ENCODE measurements around the gene IL31RA.

IL31RA gene

GRCh38 chr5:55880453-55880852, 29.3 kb downstream of the IL31RA start:
- in situ Hi-C loops (cut with MboI; ENCODE audit: low pct_unique_long_range_greater_than_20kb, low sequenced_read_pairs, unreplicated experiment): no loop called here

DNA sequence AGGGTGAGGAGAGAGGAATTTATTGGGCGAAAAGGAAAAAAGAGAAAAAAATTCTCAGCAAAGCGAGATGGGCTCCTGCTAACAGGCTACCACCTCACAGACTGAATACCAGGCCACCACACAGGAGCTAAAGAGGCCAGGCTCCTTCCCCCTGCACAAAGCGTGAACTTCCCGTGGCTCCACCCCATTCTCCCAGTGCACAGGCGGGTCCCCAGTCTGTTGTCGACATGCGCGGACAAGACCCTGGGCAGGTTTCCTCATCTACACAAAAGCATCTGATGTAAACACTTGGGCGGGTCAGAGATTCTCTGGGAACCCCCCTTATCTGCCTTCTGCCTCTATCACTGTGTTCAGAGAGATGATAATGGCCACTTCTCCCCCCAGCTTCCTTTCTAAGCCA, 34.2 kb downstream of the IL31RA start:
- DNase-seq (ENCODE audit: low spot score): no peak
- in situ Hi-C loops (cut with MboI; ENCODE audit: low pct_unique_long_range_greater_than_20kb, low sequenced_read_pairs, unreplicated experiment): no loop called here
- TF ChIP-seq CTCF (IDR thresholded peaks at IDR 0.05; ENCODE audit: extremely low read depth, insufficient read depth, missing control alignments): no peak

More at GRCh38 chr5:55880453-55880852, 29.3 kb downstream of the IL31RA start:
- DNase-seq (ENCODE audit: low spot score): no peak
- TF ChIP-seq CTCF (IDR thresholded peaks at IDR 0.05; ENCODE audit: extremely low read depth, insufficient read depth, missing control alignments): no peak

GRCh38 chr5:55888205-55888604, 37.0 kb downstream of the IL31RA start:
- no peak for DNase-seq (ENCODE audit: low spot score)
- TF ChIP-seq CTCF (IDR thresholded peaks at IDR 0.05; ENCODE audit: extremely low read depth, insufficient read depth, missing control alignments): no peak
- in situ Hi-C loops (cut with MboI; ENCODE audit: low pct_unique_long_range_greater_than_20kb, low sequenced_read_pairs, unreplicated experiment): no loop called here

- no peak for DNase-seq (ENCODE audit: low spot score)
- no peak for TF ChIP-seq CTCF (IDR thresholded peaks at IDR 0.05; ENCODE audit: extremely low read depth, insufficient read depth, missing control alignments)
- in situ Hi-C loops (cut with MboI; ENCODE audit: low pct_unique_long_range_greater_than_20kb, low sequenced_read_pairs, unreplicated experiment): no loop called here
These were observed 41.3 kb downstream of the IL31RA start for GRCh38 chr5:55892479-55892878.

GRCh38 chr5:55894135-55894534, 43.0 kb downstream of the IL31RA start:
- in situ Hi-C loops (cut with MboI; ENCODE audit: low pct_unique_long_range_greater_than_20kb, low sequenced_read_pairs, unreplicated experiment): no loop called here
- no peak for DNase-seq (ENCODE audit: low spot score)
- no peak for TF ChIP-seq CTCF (IDR thresholded peaks at IDR 0.05; ENCODE audit: extremely low read depth, insufficient read depth, missing control alignments)

DNA sequence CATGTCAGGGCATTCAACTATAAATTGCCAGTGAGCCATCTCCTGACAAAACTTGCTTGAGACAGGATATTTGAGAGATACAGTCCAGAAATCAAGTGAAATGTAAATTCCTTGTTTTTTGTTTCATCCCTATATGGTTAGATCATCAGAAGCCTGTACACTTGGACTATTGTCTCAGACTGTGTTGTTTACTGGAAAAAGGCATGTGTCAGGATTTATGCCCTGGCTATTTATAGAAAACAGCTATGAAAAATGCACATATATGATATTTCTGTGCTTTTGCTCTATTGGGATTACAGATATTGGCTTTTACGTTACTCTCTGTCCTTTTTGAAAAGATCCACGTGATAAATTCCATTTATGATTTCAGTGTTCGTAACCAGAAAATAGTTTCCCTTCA, 44.2 kb downstream of the IL31RA start:
- TF ChIP-seq CTCF (IDR thresholded peaks at IDR 0.05; ENCODE audit: extremely low read depth, insufficient read depth, missing control alignments): no peak
- no peak for DNase-seq (ENCODE audit: low spot score)
- in situ Hi-C loops (cut with MboI; ENCODE audit: low pct_unique_long_range_greater_than_20kb, low sequenced_read_pairs, unreplicated experiment): no loop called here

GRCh38 chr5:55896238-55896637, 45.1 kb downstream of the IL31RA start:
- in situ Hi-C loops (cut with MboI; ENCODE audit: low pct_unique_long_range_greater_than_20kb, low sequenced_read_pairs, unreplicated experiment): no loop called here
- no peak for DNase-seq (ENCODE audit: low spot score)
- no peak for TF ChIP-seq CTCF (IDR thresholded peaks at IDR 0.05; ENCODE audit: extremely low read depth, insufficient read depth, missing control alignments)

All from GM13977 (cell line).